ENCODE data around the gene PDLIM7. TPM values are rescaled to one million over a fixed set of nuclear protein-coding genes. Genes with fewer than 3 reads are reported as not detected.

The PDLIM7 gene
- total and polyA plus RNA-seq, 2 of the 8 experiments (the other 6 are each of a cell fraction or from before 2014, with no cell fraction given), result 67.3 to 94.2 TPM

GRCh38 chr5:177495243-177496060 is 2.0 kb downstream of the PDLIM7 start:
- Histone ChIP-seq H3K27me3 (replicated peaks in 1 of 4; ENCODE audit: control insufficient read depth in 3 of 4, extremely low read depth in 1 of 4, insufficient read depth in 3 of 4, low read length in 3 of 4) (peaks cover 2 to 12% (median 11%) of the 10 kb centered on the region in 4 experiments; a peak in 6 of 7 replicates), H3K18ac (ENCODE audit: extremely low read depth, low read length) (peak overlapping the region; percentile 68; the same call in 1 of the 2 replicates), H2BK5ac (ENCODE audit: low read depth, low read length) (peak overlapping the region; percentile 91; the same call in 1 of the 2 replicates), H2AFZ (ENCODE audit: low read length) (no peak overlapping the region), H3K4me2 (ENCODE audit: insufficient read depth in 1 of 2, low read depth in 2 of 2, low read length in 2 of 2) (peak overlapping the region; percentile 88 to 91), H2BK120ac (replicated peaks; ENCODE audit: low read depth, low read length) (no peak overlapping the region), H3K79me1 (ENCODE audit: low read depth, low read length) (no peaks in the 10 kb centered on the region; the same call in 1 of the 2 replicates), H4K91ac (replicated peaks; ENCODE audit: insufficient read length, low read length) (peak overlapping the region; percentile 88), H3K4ac (replicated peaks; ENCODE audit: insufficient read length, low read depth, low read length) (peak overlapping the region; percentile 28), H3K4me3 (ENCODE audit: extremely low read depth in 1 of 4, insufficient read depth in 2 of 4, low read depth in 3 of 4, low read length in 4 of 4) (peak overlapping the region; percentile 61 to 83 (median 68); a peak in 6 of 8 replicates), H3K27ac (ENCODE audit: low read depth, low read length) (peak overlapping the region; percentile 98), H3K4me1 (replicated peaks in 1 of 4; ENCODE audit: control insufficient read depth in 3 of 4, insufficient read depth in 4 of 4, low read length in 3 of 4) (peaks cover 0 to 30% (median 25%) of the 10 kb centered on the region in 4 experiments; a peak in 6 of 7 replicates), H3K23ac (ENCODE audit: insufficient read length) (no peak overlapping the region), H4K5ac (ENCODE audit: insufficient read length, low read depth, low read length) (peak overlapping the region; percentile 51), H2BK12ac (ENCODE audit: low read depth, low read length) (peak overlapping the region; percentile 85; the same call in 1 of the 2 replicates), H3K56ac (replicated peaks; ENCODE audit: insufficient read length, low read depth, low read length) (no peak overlapping the region), H3K79me2 (ENCODE audit: control insufficient read depth in 1 of 2, insufficient read depth in 2 of 2, low read length in 2 of 2) (peaks cover 0 to 8% of the 10 kb centered on the region in 2 experiments; a peak in 1 of 4 replicates), H3K23me2 (ENCODE audit: low read depth, low read length) (peaks cover 10% of the 10 kb centered on the region), H4K8ac (ENCODE audit: extremely low read depth, insufficient read depth, low read length) (peak overlapping the region; percentile 69), H3K9ac (replicated peaks in 1 of 4; ENCODE audit: extremely low read depth in 1 of 4, low read depth in 3 of 4, low read length in 3 of 4) (peak overlapping the region in 2 of 4 experiments; percentile 92 to 93; a peak in 3 of 7 replicates), H2AK5ac (ENCODE audit: low read depth, low read length) (0 out of 2 replicates have a peak overlapping the region, but pooled peaks have one; percentile 41), H4K20me1 (replicated peaks in 1 of 2; ENCODE audit: control insufficient read depth in 1 of 2, insufficient read depth in 2 of 2, low read length in 2 of 2) (peaks cover 3 to 4% of the 10 kb centered on the region in 2 experiments), H3K9me3 (ENCODE audit: insufficient read depth in 2 of 2, low read depth in 1 of 2, low read length in 1 of 2) (no peaks in the 10 kb centered on the region), H2BK20ac (ENCODE audit: low read length) (peak overlapping the region; percentile 43; the same call in 1 of the 2 replicates), H3K14ac (ENCODE audit: insufficient read length) (no peak overlapping the region), H3K36me3 (ENCODE audit: control insufficient read depth in 2 of 4, insufficient read depth in 4 of 4, low read length in 3 of 4) (peaks cover 4 to 11% (median 9%) of the 10 kb centered on the region in 4 experiments; a peak in 6 of 8 replicates), H2BK15ac (ENCODE audit: low read length) (no peak overlapping the region; the same call in 1 of the 2 replicates)
- DNase-seq (ENCODE audit: low read depth in 1 of 2, low spot score in 2 of 2) (peak; percentile 79 to 85), FAIRE-seq (no peak)
- ChIA-PET CTCF (ENCODE audit: partially characterized antibody) (interaction anchor here (0.6 to 12.7 kb wide), 15 partner anchors 8 to 135 kb away, joined by 3 to 306 read pairs (median 4); partner anchors contain the start of genes DDX41, DOK3 and PDLIM7), POLR2A (ENCODE audit: partially characterized antibody) (interaction anchor here (0.5 to 67.5 kb wide), 21 partner anchors 16 to 1278 kb away, joined by 3 to 3349 read pairs (median 3); partner anchors contain the start of genes B4GALT7, DBN1, DDX41 and DOK3)
- WGBS, 2 experiments (ENCODE audit: extremely low coverage in 1 of 2, insufficient coverage in 1 of 2, insufficient read length in 1 of 2, insufficient replicate concordance in 2 of 2, low coverage in 1 of 2, low lambda C conversion rate in 2 of 2, missing lambda C conversion rate in 1 of 2), result 62% methylated on average over 14 of the region's 14 CpGs; no CpG with 5 or more reads in 1 of the 2 experiments
- no peak for TF ChIP-seq HDAC2 (IDR thresholded peaks at IDR 0.05; ENCODE audit: borderline replicate concordance in 1 of 2, low read depth in 2 of 2, low read length in 2 of 2)
- no peak for TF ChIP-seq HDAC6 (IDR thresholded peaks at IDR 0.05; ENCODE audit: low read depth, low read length)
- TF ChIP-seq SP2 (IDR thresholded peaks at IDR 0.05; ENCODE audit: low read length), result no peak
- TF ChIP-seq RAD21 (IDR thresholded peaks at IDR 0.05 in 1 of 2, conservative IDR thresholded peaks at IDR 0.05 in 1 of 2; ENCODE audit: low read depth in 2 of 2, low read length in 2 of 2), result no peak
- TF ChIP-seq POU5F1 (IDR thresholded peaks at IDR 0.05; ENCODE audit: low read depth, low read length), result no peak
- no peak for TF ChIP-seq MAX (IDR thresholded peaks at IDR 0.05)
- TF ChIP-seq GTF2F1 (IDR thresholded peaks at IDR 0.05; ENCODE audit: borderline replicate concordance, low read depth, low read length), result no peak
- peak; percentile 96 for TF ChIP-seq SRF (IDR thresholded peaks at IDR 0.05; ENCODE audit: low read depth, low read length)
- TF ChIP-seq TAF1 (IDR thresholded peaks at IDR 0.05; ENCODE audit: low read depth, low read length), result no peak
- no peak for TF ChIP-seq BACH1 (IDR thresholded peaks at IDR 0.05; ENCODE audit: low read length)

All from H1 (cell line).